ENCODE measurements around the gene VSX1.

DNA sequence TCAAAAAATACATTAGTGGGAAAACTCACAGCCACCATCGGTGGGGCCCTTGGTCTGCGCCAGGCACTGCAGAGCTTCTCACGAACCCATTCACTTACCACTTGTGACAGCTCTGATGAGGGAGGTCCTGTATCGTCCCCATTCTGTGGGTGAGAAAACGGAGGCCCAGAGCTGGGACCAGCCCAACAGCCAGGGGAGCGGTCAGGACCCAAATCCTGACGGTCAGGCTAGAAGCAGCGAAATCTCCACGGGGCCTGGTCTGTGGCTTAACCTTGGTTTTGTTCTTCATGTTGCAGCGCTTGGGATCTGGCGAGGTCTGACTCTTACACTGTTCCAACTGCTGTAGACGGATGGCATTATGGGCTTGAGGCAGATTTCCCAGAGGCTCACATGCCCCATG lies 7.7 kb upstream of the VSX1 start:
- TF ChIP-seq CTCF (IDR thresholded peaks at IDR 0.05) (no peak), POLR2A (IDR thresholded peaks at IDR 0.05) (no peak)

Data from prostate gland (tissue), 2 donors.